Measurements from ENCODE around the gene PRR33. TPM values are rescaled to one million over a fixed set of nuclear protein-coding genes. Genes with fewer than 3 reads are reported as not detected.

PRR33 gene
- total and polyA plus RNA-seq, 2 donors (not counting 1 experiment from before 2014, with no cell fraction given), result not detected

GRCh38 chr11:1881442-1882264 lies 10.0 kb downstream of the PRR33 start:
- no peaks in the 10 kb centered on the region for H4K20me1 ChIP-seq (ENCODE audit: control insufficient read depth, extremely low read depth, insufficient read depth, low read length)
- H3K27ac ChIP-seq (ENCODE audit: insufficient read depth, low read length), result no peak overlapping the region
- no peak for DNase-seq (ENCODE audit: low read depth in 2 of 2)
- no peak overlapping the region for H2AFZ ChIP-seq (ENCODE audit: low read length)
- H3K4me2 ChIP-seq (ENCODE audit: extremely low read depth, insufficient read depth, low read length), result no peak overlapping the region
- no peaks in the 10 kb centered on the region for H3K79me2 ChIP-seq (ENCODE audit: control insufficient read depth, insufficient read depth, low read length)
- H3K9ac ChIP-seq (ENCODE audit: insufficient read depth, low read length), result no peak overlapping the region
- peaks cover 5% of the 10 kb centered on the region for H3K27me3 ChIP-seq (ENCODE audit: control insufficient read depth, insufficient read depth, low read length)
- TF ChIP-seq EZH2 (IDR thresholded peaks at IDR 0.05; ENCODE audit: low read length, missing control alignments) (no peak), CTCF (conservative IDR thresholded peaks at IDR 0.05 in 1 of 2, IDR thresholded peaks at IDR 0.05 in 1 of 2; ENCODE audit: low read depth in 1 of 2, low read length in 2 of 2) (no peak)
- H3K4me1 ChIP-seq (ENCODE audit: control insufficient read depth, extremely low read depth, insufficient read depth, low read length), result no peaks in the 10 kb centered on the region
- no peaks in the 10 kb centered on the region for H3K36me3 ChIP-seq (ENCODE audit: control insufficient read depth, insufficient read depth, low read length)
- no peak overlapping the region for H3K4me3 ChIP-seq (replicated peaks in 1 of 4; ENCODE audit: control extremely low read depth in 1 of 4, insufficient read depth in 1 of 4, low read depth in 3 of 4, low read length in 4 of 4)
- no peaks in the 10 kb centered on the region for H3K9me3 ChIP-seq (ENCODE audit: control insufficient read depth, insufficient read depth, low read depth, low read length)

- Histone ChIP-seq H3K4me2 (ENCODE audit: extremely low read depth, insufficient read depth, low read length) (no peak overlapping the region), H4K20me1 (ENCODE audit: control insufficient read depth, extremely low read depth, insufficient read depth, low read length) (no peaks in the 10 kb centered on the region), H2AFZ (ENCODE audit: low read length) (no peak overlapping the region), H3K79me2 (ENCODE audit: control insufficient read depth, insufficient read depth, low read length) (no peaks in the 10 kb centered on the region), H3K4me3 (replicated peaks in 1 of 4; ENCODE audit: control extremely low read depth in 1 of 4, insufficient read depth in 1 of 4, low read depth in 3 of 4, low read length in 4 of 4) (no peak overlapping the region), H3K27me3 (ENCODE audit: control insufficient read depth, insufficient read depth, low read length) (peaks cover 5% of the 10 kb centered on the region), H3K36me3 (ENCODE audit: control insufficient read depth, insufficient read depth, low read length) (no peaks in the 10 kb centered on the region), H3K4me1 (ENCODE audit: control insufficient read depth, extremely low read depth, insufficient read depth, low read length) (no peaks in the 10 kb centered on the region), H3K9me3 (ENCODE audit: control insufficient read depth, insufficient read depth, low read depth, low read length) (no peaks in the 10 kb centered on the region), H3K9ac (ENCODE audit: insufficient read depth, low read length) (no peak overlapping the region), H3K27ac (ENCODE audit: insufficient read depth, low read length) (no peak overlapping the region)
- DNase-seq (ENCODE audit: low read depth in 2 of 2), result no peak
- TF ChIP-seq EZH2 (IDR thresholded peaks at IDR 0.05; ENCODE audit: low read length, missing control alignments) (no peak), CTCF (conservative IDR thresholded peaks at IDR 0.05 in 1 of 2, IDR thresholded peaks at IDR 0.05 in 1 of 2; ENCODE audit: low read depth in 1 of 2, low read length in 2 of 2) (no peak)
Measured at GRCh38 chr11:1880746-1881441, 10.8 kb downstream of the PRR33 start.

- Histone ChIP-seq H3K27me3 (ENCODE audit: control insufficient read depth, insufficient read depth, low read length) (no peaks in the 10 kb centered on the region), H3K36me3 (ENCODE audit: control insufficient read depth, insufficient read depth, low read length) (no peaks in the 10 kb centered on the region), H3K9ac (ENCODE audit: insufficient read depth, low read length) (no peak overlapping the region), H3K4me2 (ENCODE audit: extremely low read depth, insufficient read depth, low read length) (no peak overlapping the region), H3K4me1 (ENCODE audit: control insufficient read depth, extremely low read depth, insufficient read depth, low read length) (no peaks in the 10 kb centered on the region), H3K79me2 (ENCODE audit: control insufficient read depth, insufficient read depth, low read length) (no peaks in the 10 kb centered on the region), H3K27ac (ENCODE audit: insufficient read depth, low read length) (no peak overlapping the region), H4K20me1 (ENCODE audit: control insufficient read depth, extremely low read depth, insufficient read depth, low read length) (no peaks in the 10 kb centered on the region), H3K9me3 (ENCODE audit: control insufficient read depth, insufficient read depth, low read depth, low read length) (no peaks in the 10 kb centered on the region), H2AFZ (ENCODE audit: low read length) (no peak overlapping the region), H3K4me3 (replicated peaks in 1 of 4; ENCODE audit: control extremely low read depth in 1 of 4, insufficient read depth in 1 of 4, low read depth in 3 of 4, low read length in 4 of 4) (no peak overlapping the region)
- peak; percentile 28 to 34 for DNase-seq (ENCODE audit: low read depth in 2 of 2)
- TF ChIP-seq EZH2 (IDR thresholded peaks at IDR 0.05; ENCODE audit: low read length, missing control alignments), result no peak
Measured at GRCh38 chr11:1879941-1880720, 11.6 kb downstream of the PRR33 start.

Measured in fibroblast of lung (primary cell).